ENCODE data around the gene VGLL3.

VGLL3 gene

DNA sequence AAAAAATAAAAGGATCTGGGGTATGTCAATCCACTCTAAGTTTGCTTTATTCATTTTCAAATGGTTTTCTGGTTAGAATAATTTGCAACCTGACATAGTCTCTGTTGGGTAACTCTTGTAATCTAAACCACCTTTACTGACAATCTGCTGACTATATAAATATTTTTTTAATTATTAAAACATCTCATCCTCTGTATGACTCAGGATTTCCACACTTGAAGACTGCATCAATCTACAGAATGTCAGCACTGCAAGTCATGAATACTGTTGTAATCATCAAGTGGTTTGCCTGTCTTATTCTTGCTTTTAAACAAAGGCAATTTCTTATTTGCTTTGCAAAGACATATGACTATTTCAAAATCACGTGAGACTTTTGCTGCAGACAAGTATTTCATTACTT lies 42.1 kb downstream of the VGLL3 start:
- no peak for FAIRE-seq

DNA sequence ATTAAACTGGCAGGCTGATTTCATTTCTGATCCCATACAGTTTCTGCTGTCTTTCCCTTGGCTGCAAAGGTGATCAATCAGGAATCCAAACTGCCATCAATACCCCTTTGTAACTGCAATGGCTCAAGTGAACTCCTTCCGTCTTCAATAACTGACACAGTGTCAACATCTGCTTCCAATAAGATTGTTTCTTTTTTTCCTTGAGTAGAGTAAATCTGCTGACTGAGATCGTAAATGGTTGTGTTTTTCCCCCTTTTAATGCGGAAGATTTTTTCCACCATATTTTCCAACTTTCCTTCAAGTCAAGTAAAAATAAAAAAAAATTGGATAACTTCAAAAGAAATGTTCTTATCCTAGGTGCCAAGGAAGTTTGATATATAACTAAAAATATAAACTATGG lies 48.7 kb downstream of the VGLL3 start:
- no peak for FAIRE-seq

DNA sequence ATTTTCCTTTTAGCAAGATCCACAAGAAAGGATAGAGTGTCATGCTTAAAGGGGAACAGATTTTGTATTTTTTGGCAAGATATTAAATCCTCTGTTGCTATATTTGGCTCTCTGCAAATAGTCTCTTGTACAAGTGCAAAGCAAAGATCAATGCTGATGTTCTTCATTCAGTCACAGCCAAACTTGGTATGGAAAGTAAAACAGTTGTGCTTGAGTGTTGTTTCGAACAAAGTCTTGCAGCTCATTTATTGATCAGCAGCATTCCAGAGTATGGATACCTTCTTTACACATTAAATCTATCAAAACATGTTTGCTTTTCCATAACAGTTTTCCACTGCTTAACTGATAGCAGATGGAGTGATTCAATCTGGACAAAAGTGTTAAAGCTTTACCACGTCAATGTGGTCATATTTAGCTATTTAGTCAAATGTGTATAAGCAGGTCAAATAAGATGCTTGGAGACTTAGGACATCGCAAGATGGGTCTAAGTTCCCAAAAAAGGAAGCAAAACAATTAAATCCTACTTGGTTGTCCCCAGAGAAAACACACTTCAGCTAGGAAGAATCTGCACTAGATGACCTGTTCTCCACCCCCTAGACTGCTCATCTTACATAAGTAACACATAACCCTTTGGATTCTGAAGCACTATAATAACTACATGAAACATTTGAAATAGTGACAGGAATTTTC lies 52.4 kb downstream of the VGLL3 start:
- FAIRE-seq = no peak

DNA sequence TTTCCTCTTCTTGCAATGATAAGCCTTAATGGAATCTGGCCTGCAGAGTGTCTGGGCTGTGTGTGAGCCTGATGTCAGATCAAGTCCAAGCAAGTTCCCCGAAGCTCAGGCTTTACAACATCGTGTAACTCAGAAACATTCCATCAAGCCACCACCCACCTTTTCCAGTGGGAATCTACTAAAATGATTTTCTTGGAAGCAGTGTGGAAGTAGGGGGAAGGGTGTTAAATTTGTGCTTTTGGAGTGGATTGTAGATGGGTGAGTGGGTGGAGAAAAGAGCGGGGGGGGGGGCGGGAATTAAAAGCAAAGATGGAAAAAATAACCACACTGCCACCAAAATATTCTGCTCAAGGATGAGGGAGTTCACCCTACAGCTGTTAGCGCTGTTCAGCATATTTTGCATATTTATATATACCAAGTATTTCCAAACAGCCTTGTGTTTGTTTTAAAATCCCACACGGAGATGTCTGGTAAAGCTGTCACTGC lies 53.6 kb downstream of the VGLL3 start:
- no peak for FAIRE-seq

DNA sequence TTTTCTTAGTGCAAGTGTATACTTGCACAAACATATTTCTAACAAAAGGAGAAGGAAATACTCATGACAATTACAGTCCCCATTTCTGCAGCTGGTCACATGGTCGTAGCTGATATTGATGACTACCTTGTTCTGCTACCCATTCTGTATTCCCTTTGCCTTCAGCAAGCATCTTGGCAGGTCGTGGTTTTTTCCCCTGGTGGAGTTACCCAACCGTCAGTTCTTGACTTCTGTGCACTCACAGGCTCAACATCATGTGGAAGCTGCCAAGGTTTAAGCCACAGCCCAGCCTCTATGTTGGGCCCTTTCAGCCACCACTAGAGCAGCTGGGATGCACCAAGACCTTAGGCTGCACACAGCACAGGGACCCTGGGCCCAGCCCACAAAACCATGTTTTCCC lies 56.1 kb downstream of the VGLL3 start:
- FAIRE-seq = no peak

DNA sequence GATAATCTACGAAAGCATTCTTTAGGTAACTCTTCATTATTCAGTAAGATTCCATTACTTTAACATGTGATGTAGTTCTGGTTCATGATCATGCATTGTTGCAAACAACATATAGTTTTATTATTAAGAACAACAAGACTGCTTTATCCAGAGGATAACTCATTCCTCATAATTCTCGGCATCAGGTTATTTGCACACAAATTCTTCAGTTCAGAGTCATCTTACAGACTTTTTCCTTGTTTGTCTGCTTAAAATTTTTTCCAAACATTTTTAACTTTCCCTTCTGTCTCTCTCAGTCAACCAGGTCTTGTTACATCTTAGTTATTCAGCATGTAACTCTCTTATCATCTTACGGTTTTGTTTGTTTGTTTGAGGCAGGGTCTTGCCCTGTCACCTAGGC lies 60.1 kb downstream of the VGLL3 start:
- FAIRE-seq = no peak

DNA sequence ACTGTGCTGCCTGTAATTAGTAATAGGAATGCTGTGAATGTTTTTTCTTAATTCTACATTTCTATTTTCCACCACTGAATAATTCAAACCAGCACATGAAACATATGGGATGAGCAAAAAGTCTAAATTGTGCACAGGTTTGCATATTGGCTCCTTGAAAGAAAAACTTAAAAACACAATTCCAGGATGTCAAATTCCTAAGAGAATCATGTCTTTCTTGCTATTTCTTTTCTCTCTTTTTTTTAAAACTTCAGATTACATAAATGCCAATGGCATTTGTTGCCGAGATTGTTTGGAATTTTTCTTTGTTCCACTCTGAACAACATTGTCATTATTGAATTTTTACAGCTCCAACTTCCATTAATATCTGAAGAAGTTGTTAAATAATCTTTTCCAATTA lies 60.8 kb downstream of the VGLL3 start:
- no peak for FAIRE-seq

DNA sequence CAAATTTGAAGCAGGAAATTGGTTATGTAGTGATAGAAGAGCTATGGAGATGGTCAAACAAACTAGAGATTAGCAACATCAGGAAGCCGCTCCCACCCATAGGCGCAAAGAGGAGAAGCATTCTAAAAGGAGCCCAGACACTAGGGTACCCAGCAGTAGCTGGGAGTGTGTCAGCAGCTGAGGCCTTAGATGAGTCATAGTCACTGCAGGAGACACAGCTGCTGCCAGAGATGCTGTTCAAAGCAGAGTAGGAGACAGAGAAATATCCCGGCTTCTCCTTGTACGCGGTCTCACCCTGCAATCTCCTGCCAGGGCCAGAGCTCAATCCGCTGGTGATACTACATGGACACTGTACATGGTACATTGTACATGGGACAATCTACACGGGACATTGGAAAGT lies 61.9 kb downstream of the VGLL3 start:
- no peak for FAIRE-seq

DNA sequence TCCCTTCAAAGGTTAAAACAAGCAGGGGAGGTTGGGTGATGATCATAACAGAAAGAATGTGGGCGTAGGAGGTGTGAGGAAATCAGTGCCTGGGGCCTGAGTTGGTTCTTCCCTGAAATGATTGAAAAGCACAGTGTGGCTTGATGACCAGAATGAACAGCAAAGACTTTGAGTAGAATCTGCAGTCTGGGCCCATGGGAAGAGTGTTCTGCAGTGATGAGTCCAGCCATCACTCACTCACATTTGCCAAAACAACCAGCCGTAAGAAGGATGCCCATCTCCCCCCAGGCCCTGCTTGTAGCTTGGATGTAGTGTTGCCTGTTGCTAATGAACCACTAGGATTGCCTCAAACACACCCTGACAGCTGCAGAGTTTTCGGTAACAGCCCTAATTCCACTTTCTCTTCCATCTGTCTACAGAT lies 67.9 kb downstream of the VGLL3 start:
- FAIRE-seq = no peak

DNA sequence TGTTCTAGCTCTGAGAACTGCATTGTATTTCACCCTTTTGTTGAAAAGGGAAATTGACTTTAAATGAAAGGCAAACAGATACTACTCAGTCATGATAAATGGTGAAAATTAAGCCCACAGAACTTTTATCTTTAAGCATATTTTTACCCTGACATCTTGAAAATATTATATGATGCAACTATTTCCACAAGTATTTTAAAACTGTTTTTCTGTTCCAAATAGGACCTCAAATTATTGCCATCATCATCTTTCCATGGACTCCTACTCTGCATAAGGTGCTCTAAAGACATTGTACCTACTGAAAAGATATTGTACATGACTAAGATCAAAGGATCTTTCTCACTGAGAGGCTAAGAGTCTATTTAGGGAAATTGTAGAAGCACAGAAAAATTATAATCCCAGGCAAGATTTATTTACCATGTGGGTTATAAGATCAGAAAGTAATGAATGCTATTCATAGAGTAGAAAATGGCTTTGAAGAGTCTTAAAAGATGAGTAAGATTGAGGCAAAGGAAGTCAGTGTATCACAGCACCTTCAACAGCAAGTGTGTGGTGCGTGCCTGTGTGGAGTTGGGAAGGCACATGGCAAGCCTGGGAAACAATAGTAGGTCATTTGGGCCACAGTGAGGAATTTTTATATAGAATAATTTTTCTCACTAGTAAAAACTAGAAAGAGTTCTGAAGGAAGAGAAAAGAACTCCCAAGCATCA lies 68.8 kb downstream of the VGLL3 start:
- no peak for FAIRE-seq

DNA sequence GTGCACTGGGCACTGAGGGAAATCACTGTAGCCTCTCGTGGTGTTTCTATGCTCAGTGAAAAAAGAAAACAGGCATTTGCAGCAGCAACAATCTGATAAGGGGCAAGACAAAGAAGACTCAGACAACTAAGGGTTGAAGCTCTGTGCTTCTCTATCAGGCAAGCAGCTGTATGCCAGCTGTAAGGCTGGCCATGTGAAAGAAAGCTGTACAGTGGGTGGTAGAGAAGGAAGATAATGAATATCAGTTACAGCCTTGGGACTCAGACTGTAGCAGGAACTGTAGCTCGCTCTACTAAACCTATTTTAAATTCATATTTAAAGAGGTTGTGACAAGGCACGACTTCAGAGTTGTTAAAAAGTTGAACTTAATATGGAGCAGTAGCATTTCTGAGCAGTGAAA lies 76.3 kb downstream of the VGLL3 start:
- no peak for FAIRE-seq

DNA sequence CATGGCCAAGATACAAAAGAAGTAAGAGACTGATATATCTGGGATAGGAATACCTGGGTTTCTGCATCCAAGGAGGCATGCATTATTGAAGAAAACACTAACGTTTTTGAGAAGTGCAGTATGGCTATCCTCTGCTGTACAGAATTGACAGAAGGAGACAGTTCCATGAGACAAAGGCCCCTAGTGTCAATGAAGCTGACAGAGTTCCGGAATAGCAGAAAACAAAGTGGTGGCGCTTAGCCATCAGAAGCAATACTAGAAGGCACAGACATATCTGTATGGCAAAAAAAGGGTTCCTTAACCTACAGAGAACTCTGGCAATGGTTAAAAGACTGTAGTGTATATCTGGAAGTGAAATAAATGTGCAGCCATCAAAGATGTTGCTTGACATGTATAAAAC lies 77.8 kb downstream of the VGLL3 start:
- FAIRE-seq = no peak

DNA sequence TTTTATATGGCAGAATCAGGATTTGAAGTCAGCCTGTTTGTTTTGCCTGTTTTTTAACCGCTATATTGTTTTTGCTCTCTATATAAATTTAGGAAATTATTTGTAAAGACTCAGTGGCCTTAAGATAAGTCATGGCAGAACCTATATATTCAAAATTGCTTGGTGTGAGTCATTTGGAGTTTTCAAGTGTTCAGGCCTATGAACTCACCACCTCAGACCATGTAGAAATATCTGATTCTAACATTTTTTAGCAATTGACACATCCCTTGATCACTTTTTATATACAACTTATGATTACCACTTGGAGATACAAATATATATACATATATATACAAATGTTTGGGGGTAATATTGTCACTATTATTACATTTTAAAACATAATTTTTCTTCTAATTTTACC lies 95.7 kb downstream of the VGLL3 start:
- no peak for FAIRE-seq

DNA sequence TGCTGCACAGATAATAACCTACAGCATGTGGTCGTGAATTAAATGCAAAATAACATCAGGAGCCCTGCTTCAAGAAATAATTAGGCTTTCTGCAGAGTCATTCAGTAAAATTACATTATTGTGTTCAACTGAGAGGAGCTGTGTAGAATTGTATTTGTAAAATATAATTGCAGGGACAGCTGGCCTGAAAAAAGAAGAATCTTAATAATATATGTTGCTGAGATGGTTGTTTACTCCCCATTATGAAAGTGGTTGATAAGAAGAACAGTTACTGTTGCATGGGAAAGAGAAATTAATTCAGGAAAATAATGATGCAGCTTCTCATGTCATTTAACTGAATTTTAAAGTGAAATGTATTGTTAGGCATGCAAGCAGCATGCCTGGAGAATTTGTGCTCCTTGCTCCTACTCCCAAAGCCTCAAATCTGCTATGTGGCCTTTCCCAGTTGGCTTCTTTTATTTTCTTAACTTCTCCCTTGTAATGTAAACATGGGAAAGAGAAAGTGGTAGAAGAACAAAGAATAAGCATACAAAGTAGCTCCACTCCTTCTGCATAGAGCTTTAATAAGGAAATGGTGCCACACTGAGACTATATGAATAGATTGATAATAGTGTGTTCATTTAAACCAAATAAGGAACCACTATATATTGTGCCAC lies 100.1 kb downstream of the VGLL3 start:
- no peak for FAIRE-seq

All from G401.6 (cell line).